Measurements from ENCODE around the gene CD19.
A peak's percentile ranks its signal among the peaks of the same experiment; 100 is the strongest.
"Not testable (repeated sequence)": the region's sequence is repeated elsewhere in the genome, so short reads cannot be mapped to it uniquely, and the experiment has no call there.

Gene CD19

GRCh38 chr16:28967156-28967555 is 35.4 kb downstream of the CD19 start:
- H3K27ac ChIP-seq = no peak overlapping the region
- H3K27me3 ChIP-seq = no peaks in the 10 kb centered on the region
- no peak overlapping the region for H3K4me3 ChIP-seq
- DNase-seq = no peak
- H3K36me3 ChIP-seq = peaks cover 10 to 40% (median 33%) of the 10 kb centered on the region in 3 donors
- intact Hi-C loops (cut with DNase I; ENCODE audit: low total_unique reads) = no loop called here
- TF ChIP-seq, protein P1, sequence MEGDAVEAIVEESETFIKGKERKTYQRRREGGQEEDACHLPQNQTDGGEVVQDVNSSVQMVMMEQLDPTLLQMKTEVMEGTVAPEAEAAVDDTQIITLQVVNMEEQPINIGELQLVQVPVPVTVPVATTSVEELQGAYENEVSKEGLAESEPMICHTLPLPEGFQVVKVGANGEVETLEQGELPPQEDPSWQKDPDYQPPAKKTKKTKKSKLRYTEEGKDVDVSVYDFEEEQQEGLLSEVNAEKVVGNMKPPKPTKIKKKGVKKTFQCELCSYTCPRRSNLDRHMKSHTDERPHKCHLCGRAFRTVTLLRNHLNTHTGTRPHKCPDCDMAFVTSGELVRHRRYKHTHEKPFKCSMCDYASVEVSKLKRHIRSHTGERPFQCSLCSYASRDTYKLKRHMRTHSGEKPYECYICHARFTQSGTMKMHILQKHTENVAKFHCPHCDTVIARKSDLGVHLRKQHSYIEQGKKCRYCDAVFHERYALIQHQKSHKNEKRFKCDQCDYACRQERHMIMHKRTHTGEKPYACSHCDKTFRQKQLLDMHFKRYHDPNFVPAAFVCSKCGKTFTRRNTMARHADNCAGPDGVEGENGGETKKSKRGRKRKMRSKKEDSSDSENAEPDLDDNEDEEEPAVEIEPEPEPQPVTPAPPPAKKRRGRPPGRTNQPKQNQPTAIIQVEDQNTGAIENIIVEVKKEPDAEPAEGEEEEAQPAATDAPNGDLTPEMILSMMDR (IDR thresholded peaks at IDR 0.05) = no peak
- no peaks in the 10 kb centered on the region for H3K9me3 ChIP-seq
- no peaks in the 10 kb centered on the region for H3K4me1 ChIP-seq

- not testable (repeated sequence) for H3K9me3 ChIP-seq, H3K27ac ChIP-seq, H3K4me1 ChIP-seq, H3K27me3 ChIP-seq, DNase-seq, H3K4me3 ChIP-seq
- intact Hi-C loops (cut with DNase I; ENCODE audit: low total_unique reads) = loop anchor here (10.0 kb wide), 1 partner anchor 55 kb away; no protein-coding TSS in a partner anchor
- H3K36me3 ChIP-seq = peaks cover 0 to 14% (median 8%) of the 10 kb centered on the region in 3 donors
These were observed 37.9 kb downstream of the CD19 start for GRCh38 chr16:28969696-28970095.

GRCh38 chr16:28974007-28974436 is 42.3 kb downstream of the CD19 start:
- TF ChIP-seq, protein P1 (IDR thresholded peaks at IDR 0.05) = peak; percentile 43 to 55
- Histone ChIP-seq H3K27me3 (no peaks in the 10 kb centered on the region), H3K36me3 (peaks cover 2 to 18% (median 13%) of the 10 kb centered on the region in 3 donors), H3K4me3 (peak overlapping the region; percentile 76 to 84), H3K4me1 (peaks cover 0 to 21% (median 18%) of the 10 kb centered on the region in 4 donors), H3K27ac (peak overlapping the region; percentile 83 to 87), H3K9me3 (no peaks in the 10 kb centered on the region)
- intact Hi-C loops (cut with DNase I; ENCODE audit: low total_unique reads) = loop anchor here (10.0 kb wide), 1 partner anchor 59 kb away; no protein-coding TSS in a partner anchor
- DNase-seq = peak in 1 of 2 donors; percentile 50

DNA sequence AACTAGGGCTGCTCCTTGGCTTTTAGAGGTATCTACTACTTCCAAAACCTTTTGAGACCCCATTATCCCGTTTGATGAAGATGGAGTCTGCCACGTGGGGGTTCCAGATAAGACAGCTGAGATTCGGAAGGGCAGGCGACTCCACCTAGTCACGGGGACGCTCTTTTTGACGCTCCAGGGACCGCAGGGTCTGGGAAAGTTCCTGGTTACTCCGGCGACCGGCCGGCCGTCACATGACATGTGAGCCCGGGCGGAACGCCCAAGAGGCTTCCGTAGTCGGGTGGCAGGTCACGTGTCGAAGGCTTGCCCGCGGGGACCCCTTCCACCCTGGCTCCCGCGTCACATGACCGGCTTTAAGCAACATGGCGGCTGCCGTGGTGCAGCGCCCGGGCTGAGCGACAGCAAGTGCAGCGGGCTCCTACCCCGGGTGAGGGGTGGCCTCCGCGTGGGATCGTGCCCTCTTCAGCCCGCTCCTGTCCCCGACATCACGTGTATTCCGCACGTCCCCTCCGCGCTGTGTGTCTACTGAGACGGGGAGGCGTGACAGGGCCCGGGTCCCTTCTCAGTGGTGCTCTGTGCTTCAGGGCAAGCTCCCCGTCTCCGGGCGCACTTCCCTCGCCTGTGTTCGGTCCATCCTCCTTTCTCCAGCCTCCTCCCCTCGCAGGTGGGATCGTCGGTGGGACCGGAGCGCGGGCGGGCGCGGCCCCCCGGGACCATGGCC is 42.8 kb downstream of the CD19 start, which contains the start of gene SPNS1:
Gene SPNS1, plus strand, starts transcription at position 342 of the 721 bp plus-strand sequence. Its CDS starts 374 bp downstream, at position 716.
- TF ChIP-seq, protein P1 (IDR thresholded peaks at IDR 0.05) = peak in 1 of 2 experiments; percentile 27
- intact Hi-C loops (cut with DNase I; ENCODE audit: low total_unique reads) = loop anchor here (10.0 kb wide), 1 partner anchor 60 kb away; no protein-coding TSS in a partner anchor

DNA sequence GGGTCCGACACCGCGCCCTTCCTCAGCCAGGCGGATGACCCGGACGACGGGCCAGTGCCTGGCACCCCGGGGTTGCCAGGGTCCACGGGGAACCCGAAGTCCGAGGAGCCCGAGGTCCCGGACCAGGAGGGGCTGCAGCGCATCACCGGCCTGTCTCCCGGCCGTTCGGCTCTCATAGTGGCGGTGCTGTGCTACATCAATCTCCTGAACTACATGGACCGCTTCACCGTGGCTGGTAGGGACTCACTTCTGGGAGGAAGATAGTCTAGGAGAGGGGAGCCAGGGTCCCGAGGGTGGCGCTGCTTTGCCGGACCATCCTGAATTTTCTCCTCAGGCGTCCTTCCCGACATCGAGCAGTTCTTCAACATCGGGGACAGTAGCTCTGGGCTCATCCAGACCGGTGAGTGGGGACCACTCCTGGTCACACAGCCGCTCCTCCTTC is 43.4 kb downstream of the CD19 start:
- no peaks in the 10 kb centered on the region for H3K9me3 ChIP-seq
- H3K4me3 ChIP-seq = peak overlapping the region; percentile 76 to 84
- DNase-seq = no peak
- intact Hi-C loops (cut with DNase I; ENCODE audit: low total_unique reads) = loop anchor here (10.0 kb wide), 1 partner anchor 60 kb away; no protein-coding TSS in a partner anchor
- H3K27ac ChIP-seq = peak overlapping the region; percentile 83 to 87
- peaks cover 0 to 21% (median 18%) of the 10 kb centered on the region in 4 donors for H3K4me1 ChIP-seq
- H3K36me3 ChIP-seq = peaks cover 6 to 30% (median 25%) of the 10 kb centered on the region in 3 donors
- TF ChIP-seq, protein P1 (IDR thresholded peaks at IDR 0.05) = no peak
- H3K27me3 ChIP-seq = no peaks in the 10 kb centered on the region

More for the DNA sequence above, 42.8 kb downstream of the CD19 start, which contains the start of gene SPNS1:
- DNase-seq = peak; percentile 97 to 98
- Histone ChIP-seq H3K4me1 (peaks cover 0 to 21% (median 18%) of the 10 kb centered on the region in 4 donors), H3K4me3 (peak within 1 kb of the TSS; percentile 76 to 84), H3K27ac (peak within 1 kb of the TSS; percentile 83 to 87), H3K9me3 (no peaks in the 10 kb centered on the region), H3K27me3 (no peaks in the 10 kb centered on the region), H3K36me3 (peaks cover 6 to 24% (median 19%) of the 10 kb centered on the region in 3 donors)
